HG03064 (cell line): ENCODE data around the gene LEAP2.
"Not testable (repeated sequence)": the region's sequence is repeated elsewhere in the genome, so short reads cannot be mapped to it uniquely, and the experiment has no call there.

Source experiments
- ATAC-seq: cut with Tn5 transposase; IDR thresholded peaks from one replicate; pipeline ENCODE4 v1.9.1; 2021; ENCODE audit warnings: low read depth; ENCODE audit not compliant: unreplicated experiment

Gene LEAP2

DNA sequence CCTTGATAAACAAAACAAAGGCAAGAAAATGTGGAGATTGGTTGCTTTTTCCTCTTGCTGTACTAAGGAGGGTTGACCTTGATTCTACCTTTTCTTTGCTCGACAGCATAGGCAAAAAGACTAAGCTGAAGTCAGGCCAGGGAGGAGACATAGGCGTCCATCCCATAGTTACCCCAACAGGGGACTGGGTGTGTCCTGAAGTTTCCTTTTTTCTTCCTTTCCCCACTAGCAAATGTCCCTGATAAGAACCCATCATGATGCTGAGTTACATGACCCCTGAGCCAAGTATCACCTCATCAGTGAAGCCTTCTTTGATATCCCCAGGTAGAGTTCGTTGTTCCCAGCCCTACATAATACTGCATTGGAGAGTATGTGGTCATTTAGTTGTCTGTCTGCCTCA, 33.2 kb upstream of the LEAP2 start:
- no peak for ATAC-seq

DNA sequence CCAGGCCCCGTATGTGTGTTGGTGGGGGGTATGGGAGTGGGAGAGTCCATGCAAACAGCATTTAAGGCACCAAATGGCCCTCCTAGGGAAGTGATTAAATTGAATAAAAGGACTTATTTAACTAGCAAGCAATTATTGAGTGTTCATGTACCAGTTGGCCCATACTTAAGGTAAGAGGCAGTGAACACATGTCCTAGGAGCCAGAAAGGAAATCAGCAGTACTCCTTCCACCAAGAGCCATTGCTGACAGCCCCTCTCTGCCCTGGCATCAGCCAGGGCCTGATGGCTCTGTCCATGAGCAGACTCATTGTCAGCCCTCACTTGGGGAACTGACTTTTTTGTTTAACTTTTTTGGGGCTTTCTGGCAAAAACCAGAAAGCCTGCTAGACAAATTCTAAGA, 32.6 kb upstream of the LEAP2 start:
- ATAC-seq = no peak

DNA sequence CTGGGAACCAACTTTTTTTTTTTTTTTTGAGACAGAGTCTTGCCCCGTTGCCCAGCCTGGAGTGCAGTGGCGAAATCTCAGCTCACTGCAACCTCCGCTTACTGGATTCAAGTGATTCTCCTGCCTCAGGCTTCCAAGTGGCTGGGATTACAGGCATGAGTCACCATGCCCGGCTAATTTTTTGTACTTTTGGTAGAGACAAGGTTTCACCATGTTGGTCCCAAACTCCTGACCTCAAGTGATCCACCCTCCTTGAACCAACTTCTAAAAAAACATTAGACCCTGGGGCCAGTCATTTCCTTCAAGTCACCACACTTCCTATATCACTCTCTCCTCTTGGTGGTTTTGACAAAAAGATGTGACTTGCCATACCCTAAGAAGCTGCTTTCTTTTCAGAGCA, 32.2 kb upstream of the LEAP2 start:
- no peak for ATAC-seq

DNA sequence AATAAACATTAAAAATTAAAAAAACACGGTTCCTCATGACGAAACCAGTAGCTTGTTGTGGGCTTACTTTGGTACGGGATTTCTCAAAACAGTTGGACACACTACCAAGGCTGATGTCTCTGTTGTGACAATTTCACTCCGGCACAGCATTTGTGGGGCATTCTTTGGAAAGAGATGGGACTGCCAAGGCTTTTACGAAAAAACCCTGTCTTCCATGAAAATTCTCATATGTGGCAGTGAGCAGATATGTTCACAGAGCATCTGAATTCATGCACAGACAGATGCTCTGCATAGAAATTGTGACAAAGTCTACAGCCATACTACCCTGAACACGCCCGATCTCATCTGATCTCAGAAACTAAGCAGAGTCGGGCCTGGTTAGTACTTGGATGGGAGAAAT, 25.2 kb upstream of the LEAP2 start:
- ATAC-seq = no peak

DNA sequence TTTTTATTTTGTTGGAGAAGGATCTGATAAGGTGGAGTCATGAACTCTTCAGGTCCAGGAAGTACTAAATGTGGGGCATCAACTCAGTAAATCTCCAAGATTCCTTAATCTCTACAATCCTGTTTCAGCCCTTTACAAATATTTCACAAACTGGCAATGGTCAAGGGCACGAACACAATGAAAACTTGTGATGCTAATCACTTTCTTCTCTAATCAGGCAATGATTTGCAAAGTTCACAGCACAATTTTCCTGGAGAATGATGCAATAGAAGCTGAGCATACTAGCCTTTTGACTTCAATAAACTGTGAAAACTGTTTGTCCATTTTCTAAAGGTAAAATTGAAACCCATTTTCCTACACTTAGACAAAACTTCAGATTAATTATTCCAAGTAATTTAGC, 24.1 kb upstream of the LEAP2 start:
- no peak for ATAC-seq

DNA sequence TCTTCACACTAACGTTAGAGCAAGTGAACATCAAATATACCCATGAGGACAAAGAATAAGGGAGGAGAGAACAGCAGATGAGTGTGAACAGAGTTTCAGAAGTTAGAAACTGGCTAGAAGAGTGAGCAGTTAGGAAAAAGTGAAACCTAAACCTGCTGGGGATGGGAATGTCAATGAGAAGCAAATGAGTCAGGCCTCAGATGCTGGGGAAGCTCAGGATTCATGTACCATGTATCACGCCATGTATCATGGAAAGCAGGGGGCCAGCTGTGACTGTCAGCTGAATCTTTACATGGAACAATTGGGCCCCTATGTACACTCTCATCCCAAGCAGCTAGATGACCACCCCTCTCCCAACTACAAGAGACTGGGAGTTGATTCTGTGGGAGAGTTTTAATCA, 23.4 kb upstream of the LEAP2 start:
- ATAC-seq = no peak

DNA sequence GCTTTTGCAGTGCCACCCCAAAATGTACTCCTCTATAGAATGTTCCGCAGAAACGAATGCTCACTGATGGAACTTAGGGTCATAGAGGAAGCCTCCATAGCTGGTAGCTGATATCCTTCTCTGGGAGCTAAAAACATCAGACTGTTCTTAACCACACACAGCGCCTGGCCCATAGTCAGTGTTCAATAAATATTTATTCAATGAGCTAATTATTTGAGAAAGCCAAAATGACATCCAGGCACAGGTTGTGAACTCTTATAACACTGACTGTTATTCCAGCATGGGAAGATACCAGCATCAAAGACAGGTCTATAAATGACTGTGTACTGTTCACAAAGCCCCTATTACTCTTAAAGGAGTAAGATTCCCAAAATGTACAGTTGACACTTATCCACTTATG, 20.1 kb upstream of the LEAP2 start:
- ATAC-seq = no peak

DNA sequence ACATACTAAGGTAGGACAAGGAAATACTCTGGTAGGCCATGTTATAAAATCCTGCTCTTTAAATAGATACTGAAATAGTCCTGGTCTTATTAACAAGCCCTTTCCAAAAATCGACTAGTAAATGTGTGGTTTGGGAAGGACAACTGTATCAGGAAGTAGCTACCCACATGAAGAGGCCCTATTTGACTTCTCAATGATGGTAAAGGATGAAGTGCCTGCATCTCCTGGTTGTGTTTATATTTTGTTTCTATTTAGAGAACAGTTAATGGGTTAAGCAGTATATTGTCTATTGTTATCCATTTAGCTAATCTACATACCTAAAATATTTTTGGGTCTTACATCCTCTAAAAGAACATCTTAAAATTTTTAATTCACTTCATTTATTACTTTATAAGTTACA, 19.7 kb upstream of the LEAP2 start:
- no peak for ATAC-seq

DNA sequence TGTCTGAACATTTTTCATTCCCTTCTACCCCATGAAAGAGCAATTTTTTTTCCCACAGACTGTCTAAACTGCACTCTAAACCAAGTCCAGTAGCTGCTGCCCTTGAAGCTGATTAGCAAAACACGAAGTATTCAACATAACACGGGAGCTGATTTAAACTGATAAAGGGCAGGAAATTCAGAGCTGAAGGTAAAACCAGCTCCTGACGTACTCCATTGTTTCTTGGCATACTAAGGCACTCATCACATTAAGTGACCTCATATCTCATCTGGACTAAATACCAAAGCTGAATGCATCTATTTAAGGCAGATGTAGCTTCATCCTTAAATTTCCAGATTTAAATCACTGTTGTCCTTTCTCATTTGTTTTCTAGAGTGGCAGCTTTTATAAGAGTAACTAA, 19.2 kb upstream of the LEAP2 start:
- ATAC-seq = no peak

DNA sequence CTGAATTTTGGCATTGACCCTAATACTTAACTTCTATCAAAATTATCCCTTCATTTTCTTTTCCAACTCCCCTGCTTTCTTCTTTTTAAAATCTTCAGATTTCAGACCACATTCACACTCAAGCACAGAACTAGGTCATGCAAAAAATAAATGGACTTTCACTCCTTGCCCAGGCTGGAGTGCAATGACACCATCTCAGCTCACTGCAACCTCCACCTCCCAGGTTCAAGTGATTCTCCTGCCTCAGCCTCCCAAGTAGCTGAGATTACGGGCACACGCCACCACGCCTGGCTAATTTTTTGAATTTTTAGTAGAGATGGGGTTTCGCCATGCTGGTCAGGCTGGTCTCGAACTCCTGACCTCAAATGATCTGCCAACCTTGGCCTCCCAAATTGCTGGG, 18.5 kb upstream of the LEAP2 start:
- not testable (repeated sequence) for ATAC-seq

DNA sequence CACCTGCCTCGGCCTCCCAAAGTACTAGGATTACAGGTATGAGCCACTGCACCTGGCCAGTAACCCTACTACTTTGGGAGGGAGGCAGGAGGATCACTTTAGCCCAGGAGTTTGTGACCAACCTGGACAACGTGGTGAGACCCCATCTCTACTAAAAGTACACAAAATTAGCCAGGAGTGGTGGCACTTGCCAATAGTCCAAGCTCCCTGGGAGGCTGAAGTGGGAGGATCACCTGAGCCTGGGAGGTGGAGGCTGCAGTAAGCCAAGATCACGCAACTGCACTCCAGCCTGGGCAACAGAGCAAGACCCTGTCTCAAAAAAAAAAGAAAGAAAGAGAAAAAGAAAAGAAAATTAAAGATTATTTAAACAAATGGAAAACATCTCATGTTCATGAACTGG, 17.5 kb upstream of the LEAP2 start:
- ATAC-seq = no peak

DNA sequence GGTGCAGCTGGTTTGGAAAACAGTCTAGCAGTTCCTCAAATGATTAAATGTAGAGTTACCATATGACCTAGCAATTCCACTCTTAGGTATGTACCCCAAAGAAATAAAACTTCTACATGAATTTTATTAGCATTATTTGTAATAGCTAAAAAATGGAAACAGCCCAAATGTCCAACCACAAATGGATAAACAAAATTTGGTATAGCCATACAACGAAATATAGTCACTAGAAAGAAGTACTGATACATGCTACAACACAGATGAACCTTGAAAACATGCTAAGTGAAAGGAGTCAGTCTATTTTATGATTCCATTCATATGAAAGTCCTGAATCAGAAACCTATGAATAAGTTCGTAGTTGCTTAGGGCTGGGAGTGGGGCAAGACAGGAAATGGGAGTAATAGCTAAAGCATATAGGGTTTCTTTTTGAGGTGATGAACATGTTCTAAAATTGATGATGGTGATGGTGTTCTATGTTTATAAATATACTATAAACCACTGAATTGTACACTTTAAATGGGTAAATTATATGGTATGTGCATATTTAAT, 13.5 kb upstream of the LEAP2 start:
- no peak for ATAC-seq

DNA sequence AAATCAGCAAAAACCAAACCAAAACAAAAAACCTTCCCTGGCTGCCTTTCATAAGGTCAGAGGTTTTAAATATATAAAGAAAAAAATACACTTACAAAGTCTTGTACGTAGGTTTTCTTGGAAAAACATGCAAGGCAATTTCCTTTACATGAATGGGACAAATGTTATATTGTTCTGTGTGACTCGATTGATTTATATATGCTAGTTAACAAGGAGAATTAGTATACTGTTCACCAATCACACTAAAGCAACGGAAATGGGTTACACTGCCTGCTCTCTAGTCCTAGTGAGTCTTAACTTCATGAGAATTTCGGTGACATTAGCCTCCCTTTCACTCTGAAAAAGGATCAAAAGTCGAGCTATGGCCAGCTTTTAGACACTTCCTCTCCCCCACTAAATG, 12.7 kb upstream of the LEAP2 start:
- ATAC-seq = no peak

DNA sequence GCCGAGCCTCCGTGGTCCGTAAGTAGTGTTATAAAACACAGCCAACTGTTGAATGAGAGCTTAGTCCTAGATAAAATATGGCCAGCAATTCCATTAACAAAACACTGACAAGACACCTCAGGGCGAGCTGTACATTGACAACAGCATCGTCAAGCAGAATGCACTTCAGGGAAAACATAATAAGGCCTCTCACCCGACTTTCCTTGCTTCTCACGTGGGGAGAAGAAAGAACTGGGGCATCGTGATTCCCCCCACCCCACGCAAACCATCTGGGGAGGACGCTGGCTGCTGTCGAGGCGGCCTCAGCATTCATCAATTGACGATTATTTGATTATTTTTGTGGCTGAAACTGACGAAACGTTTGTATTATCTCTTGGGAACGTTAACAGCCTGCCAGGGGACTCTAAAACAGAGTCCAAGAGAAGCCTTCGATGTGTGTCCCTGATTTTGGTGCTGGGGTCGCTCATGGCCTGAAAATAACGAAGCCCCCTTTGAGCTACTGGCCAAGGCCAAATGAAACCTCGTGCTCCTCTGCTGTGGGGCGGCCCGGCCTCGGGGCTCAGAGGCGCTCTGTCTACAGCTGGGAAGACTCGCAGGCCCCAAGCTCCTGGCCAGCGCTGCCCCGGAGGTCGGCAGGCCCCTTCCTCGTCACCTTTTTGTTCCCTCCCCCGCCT, 7.7 kb upstream of the LEAP2 start:
- ATAC-seq = peak; percentile 22

DNA sequence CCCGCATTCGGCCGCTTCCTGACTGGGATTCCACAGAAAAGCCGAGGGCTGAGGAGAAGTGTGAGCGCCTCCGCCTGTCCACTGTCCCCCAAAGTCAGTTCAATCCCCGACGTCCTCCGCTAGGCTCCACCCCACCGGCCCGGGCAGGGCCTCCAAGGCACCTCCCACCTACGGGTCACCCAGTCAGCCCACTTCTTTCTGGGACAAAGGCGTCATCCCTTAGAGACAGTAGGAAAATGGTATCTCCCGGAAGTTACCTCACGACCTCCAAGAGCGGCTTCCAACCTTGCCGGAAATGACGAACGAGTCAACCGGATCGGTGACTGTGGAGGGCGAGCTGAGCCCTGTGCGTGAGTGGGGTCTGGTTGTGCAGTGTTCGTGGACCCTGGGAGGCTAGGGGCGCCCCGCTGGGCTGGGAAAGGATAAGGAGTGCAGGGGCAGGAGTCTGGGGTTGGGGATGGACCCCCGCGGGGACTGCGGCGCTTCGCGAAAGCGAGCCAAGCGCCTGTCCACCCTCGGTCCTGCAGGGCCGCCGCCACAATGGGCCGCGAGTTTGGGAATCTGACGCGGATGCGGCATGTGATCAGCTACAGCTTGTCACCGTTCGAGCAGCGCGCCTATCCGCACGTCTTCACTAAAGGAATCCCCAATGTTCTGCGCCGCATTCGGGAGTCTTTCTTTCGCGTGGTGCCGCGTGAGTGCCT, 7.0 kb upstream of the LEAP2 start, which contains the start of the genes GDF9 and UQCRQ:
TSS of gene GDF9 (minus strand) at position 128 of the 704 bp plus-strand sequence. CDS start 1,936 bp downstream, outside the sequence.
TSS of gene UQCRQ (plus strand) at position 301 of the 704 bp plus-strand sequence. CDS start at position 541, 240 bp downstream.
- ATAC-seq = peak; percentile 99

DNA sequence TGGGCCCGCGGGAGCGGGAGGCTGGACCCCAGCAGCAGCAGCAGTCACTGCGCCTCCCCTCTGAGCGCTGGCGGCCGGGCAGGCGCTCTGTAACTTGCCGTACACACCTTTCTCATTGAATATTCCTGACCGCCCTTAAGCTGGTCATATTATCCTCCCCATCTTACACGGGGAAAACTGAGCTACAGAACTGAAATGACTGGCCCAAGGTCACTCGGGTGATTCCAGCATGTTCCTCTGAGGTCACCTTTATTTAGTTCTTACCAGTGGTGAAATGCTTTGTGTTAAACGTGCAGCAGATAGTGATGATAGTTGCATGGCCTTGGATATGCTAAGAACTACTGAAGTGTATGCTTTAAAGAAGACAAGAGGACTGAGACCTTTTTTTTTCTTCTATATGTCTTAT, 6.4 kb upstream of the LEAP2 start:
- no peak for ATAC-seq

DNA sequence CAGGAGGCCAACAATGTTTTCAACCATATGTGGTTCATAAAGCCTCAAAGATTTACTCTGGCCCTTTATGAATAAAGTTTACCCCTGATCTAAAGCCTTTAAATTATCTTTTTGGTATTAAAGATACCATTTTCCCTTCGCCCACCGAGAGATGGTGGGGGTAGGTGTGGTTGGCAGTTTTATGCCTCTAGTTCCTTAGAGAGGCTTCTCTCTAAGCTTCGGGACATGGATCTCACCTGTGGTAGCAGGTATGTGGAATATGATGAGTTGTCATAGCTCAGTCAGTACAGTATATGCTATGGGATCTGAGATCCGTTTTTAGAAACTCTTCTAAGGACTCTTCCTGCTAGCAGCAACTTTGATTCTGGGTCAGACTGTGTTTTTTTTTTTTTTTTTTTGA, 4.7 kb upstream of the LEAP2 start:
- ATAC-seq = no peak

DNA sequence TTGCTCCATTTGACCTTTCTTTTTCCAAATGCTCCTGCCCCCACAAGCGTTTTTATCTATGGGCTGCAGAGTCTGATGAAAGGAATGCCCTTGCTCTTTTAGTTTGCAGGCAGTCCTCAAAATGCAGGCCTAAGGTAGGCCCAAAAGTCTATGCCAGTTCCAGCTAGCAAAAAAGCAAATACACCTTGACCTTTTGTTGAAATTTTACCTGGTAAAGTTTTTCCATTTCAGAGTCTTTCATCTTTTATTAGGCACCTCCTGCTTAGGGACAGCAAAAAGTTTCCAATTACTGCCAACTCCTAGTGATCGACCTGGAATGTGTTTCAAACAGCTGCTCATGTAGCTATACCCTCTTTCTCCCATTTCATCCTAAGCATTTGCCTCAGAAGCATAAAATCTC, 2.7 kb upstream of the LEAP2 start:
- no peak for ATAC-seq

DNA sequence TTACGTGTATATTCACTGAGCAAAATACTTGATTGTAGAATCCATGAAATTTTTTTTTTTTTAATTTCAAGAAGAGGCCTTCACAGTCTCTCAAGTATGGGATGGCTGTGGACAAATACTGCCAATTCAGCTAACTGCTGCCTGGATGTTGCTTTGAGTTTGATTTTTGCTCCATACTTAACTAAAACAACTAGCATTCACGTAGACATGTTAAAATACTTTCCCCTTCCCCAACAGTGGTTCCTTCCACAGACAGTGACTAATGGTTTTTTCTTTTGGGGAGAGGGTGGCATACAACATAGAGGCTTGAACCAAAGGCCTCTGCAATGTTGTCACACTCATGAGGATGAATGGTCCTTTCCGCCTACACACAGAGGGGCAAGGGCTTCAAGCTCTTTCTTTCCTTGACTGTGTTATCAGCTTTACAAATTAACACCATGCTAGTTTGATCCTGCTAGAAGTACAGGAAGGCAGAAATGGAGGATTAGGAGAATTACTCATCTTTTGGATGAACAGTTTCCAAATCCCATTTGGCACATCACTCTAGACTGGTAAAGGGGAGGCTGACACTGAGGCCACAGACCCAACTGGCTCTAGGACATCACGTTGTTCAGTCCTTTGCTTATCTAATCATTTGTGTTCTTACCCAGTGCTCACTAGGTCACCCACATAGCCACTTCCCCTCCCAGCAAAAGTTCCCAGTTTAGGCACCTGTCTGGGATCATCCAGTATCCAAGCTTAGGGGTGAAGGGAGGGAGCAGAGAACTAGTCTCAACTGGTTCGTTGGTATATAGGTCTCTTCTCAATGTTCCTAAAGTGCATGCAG, 1.8 kb upstream of the LEAP2 start:
- ATAC-seq = no peak

DNA sequence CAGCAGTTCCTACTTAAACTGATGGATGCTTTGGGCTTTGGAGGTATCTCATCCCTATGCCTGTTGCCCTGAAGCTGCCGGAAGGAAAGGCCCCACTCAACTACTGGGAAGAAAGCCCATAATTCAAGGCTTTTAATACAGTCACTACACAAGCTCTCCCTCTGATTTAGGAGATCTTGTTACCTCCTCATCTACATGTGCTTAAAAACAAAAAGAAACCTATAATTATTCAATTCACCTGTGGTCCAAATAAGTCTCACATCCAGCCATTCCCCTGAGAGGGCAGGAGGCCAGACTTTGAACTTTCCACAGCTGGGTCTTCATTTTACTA, 715 bp upstream of the LEAP2 start:
- no peak for ATAC-seq

DNA sequence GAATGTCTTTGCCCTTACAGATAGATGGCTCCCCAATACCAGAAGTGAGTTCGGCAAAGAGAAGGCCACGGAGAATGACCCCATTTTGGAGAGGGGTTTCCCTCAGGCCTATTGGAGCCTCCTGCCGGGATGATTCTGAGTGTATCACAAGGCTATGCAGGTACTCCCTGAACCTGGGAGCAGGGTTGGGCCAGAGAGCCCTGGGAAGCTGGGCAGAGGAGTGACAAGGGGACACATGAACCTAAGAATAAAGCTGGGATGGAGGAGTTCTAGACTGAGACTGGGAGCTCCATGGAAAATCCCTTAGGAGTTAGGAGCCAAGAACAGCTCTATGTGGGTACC, 433 bp downstream of the LEAP2 start:
- ATAC-seq = no peak
